DND-41 (cell line): ENCODE results near the gene CKAP5.

Experiments
- CTCF ChIP-seq: IDR thresholded peaks from 2 replicates; pipeline ENCODE4 v1.5.1; 2012; ENCODE audit warnings: borderline replicate concordance, low read length, moderate library complexity, mild to moderate bottlenecking; ENCODE audit not compliant: poor library complexity, severe bottlenecking; ENCODE audit errors: extremely low read depth
- EZH2 ChIP-seq: IDR thresholded peaks from 3 replicates; pipeline ENCODE4 v1.6.1; 2012; ENCODE audit warnings: borderline replicate concordance, low read depth, mild to moderate bottlenecking, moderate library complexity, low read length, inconsistent platforms; ENCODE audit not compliant: severe bottlenecking

GRCh38 chr11:46838501-46838900, 7.6 kb downstream of the CKAP5 start:
- no peak for TF ChIP-seq CTCF
- no peak for TF ChIP-seq EZH2
